ENCODE data around the gene FAM20C. TPM values are rescaled to one million over a fixed set of nuclear protein-coding genes. Genes with fewer than 3 reads are reported as not detected.

The FAM20C gene
- total RNA-seq, 1 donor from 2014 or later, result 29.7 TPM

GRCh38 chr7:159370-160270 lies 32.8 kb upstream of the FAM20C start:
- DNase-seq, result peak; percentile 57

- DNase-seq, result no peak
These were observed 31.2 kb upstream of the FAM20C start for GRCh38 chr7:160958-161725.

DNA sequence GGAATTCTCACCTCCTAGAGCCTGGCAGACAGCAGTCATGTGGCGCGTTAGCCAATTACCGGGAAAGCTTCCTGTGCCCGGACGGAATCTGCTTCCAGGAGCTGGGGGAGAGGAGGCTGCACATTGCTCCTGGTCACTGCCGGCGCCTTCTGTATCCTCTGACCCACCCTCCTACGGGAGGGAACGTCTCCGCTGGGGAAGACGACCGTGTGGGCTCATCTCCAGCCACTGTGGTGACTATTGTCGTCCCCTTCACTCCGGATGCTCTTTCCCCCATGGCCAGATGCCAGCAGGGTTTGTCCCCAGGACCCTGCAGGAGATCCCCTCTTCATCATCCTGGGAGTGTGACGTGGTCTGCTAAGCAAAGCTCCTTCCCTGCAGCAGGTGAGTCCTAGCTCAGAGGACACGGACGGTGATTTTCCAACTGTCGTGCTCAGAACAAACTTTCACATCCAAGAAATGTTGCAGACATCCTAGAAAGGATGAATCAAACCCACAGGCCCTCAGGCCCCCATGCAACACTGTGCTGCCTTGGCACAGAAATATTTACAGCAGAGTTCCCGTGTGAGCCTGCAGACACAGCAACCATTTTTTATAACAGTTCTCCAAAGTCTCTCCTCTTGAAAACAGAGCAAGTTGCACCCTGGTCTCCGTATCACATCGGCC lies 29.6 kb upstream of the FAM20C start:
- DNase-seq, result no peak

- no peak for DNase-seq
These were observed 29.1 kb upstream of the FAM20C start for GRCh38 chr7:163298-163695.

GRCh38 chr7:163971-164881 lies 28.1 kb upstream of the FAM20C start:
- no peak for DNase-seq

GRCh38 chr7:164882-165660 lies 27.3 kb upstream of the FAM20C start:
- no peak for DNase-seq

DNA sequence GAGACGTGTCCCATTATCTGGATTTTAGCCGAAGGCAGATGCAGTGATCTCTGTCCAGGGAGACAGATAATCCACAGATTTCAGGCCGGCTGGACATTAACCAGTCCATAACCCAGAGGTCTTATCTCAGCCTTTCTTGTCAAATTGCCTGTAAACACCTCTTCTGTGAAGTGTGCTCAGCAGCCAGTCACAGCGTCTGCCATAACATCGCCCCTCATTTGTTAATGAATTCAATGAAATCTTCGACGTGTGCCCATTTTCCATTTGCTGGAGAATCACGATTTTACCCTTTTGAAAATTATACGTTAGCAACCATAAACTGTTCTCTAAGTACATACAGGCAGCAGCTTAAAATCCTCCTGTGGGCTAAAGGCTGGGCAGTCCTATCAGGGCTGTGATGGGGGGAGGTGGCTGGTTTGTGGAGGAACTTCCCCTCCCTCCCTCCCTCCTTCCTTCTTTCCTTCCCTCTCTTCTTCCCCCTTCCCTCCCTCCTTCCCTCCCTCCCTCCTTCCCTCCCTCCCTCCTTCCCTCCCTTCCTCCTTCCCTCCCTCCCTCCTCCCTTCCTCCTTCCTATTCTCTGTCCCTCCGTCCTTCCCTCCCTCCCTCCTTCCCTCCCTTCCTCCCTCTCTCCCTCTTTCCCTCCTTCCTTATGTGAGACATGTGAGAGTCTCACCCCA lies 26.6 kb upstream of the FAM20C start:
- no peak for DNase-seq

DNA sequence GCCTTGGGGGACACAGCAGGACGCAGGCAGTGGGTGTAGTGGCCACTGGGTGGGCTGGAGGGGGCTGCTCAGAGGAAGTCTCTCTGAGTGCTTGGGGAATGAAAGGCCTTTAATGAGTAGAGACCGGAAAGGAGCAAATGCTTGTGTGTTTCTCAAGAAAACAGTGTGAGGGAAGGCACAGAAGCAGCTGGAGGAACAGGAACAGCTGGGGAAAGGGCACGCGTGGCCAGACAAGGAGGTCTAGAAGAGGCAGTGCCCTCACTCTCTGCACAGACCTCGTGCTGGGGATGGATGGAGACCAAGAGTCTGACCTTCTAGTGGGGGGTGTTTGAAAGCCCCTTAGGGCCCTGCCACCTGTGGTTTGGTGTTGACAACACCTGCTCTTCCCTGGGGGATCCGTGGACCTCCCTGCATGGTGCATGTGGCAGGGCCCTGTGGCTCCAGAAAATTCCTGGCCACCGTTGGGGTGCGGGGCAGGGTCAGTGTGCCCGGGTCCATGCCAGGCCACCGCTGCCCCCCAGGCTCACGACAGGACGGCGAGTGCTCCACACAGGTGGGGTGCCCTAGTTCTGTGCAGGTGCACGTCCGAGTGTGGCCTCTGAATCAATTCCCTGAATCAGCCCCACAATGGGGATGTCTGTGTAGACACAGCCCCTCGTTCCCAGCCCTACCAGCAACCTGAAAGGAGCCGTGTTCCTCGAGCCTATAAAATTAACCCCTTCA lies 25.9 kb upstream of the FAM20C start:
- DNase-seq, result peak; percentile 65

DNA sequence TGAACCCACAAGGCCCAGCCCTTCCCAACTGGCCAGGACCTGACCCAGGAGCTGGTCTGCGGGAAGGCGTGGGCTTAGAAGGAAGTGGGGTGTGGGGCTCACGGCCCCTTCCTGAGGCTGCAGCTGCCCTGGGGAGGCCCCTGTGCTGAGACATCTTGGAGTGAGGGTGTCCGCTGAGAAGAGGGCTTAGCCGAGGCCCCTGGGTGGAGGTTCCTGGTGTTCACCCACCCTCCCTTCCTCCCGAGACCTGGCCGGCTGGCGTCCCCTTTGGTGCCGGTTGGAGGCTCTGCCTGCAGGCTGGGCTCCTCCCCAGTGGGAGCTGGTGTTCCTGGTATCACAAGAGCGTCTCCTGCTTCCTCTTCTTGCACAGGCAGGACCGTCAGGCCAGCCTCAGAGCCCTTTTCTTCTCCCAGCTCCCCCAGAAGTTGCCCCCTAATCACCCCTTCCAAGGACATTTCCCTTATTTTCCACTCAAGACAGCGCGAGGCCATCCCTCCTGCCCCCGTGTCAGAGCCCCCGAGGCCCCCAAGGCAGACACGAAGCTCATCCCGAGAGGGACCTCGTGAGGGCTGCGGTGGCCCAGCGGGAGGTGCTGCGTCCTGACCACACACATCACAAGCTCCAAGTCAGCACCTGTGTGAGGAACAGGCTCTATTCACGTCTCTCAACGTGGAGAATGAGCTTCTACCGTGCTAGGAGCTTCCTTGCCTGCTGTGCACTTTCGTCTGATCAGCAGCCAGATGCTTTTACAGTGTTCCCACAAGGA lies 25.1 kb upstream of the FAM20C start:
- DNase-seq, result no peak

DNA sequence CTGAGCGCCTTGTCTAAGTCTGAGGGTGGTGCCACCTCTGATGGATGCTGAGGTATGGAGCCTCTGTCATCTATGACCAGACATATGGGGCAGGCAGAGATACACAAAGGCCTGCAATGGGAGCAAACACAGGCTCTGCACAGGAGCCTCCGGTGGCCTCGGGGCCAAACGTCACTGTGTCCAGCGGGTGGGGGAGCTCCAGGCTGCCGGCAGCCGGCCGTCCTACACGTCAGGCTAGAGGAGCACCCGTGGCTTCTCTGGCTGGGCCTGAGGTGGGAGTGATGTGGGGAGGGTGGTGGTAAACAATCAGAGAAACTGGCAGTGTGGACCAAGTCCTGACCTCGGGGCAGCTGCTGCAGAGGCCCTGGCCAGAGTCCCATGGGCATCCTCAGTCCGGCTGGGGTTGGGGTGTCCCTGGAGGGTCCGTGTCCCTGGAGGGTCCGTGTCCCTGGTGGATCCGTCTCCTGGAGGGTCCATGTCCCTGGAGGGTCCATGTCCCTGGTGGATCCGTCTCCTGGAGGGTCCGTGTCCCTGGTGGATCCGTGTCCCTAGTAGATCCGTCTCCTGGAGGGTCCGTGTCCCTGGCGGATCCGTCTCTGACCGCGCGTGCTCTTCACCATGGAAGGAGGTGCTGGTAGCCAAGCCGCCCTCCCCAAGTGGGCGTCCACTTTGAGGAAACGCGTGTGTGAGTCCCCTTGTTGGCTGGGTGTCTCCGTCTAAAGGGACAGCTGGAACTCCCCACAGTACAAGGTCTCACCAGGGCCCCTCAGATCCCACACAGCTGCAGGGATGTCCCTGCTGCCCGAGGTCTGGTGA lies 24.2 kb upstream of the FAM20C start:
- DNase-seq, result no peak

GRCh38 chr7:169276-170172 lies 22.8 kb upstream of the FAM20C start:
- no peak for DNase-seq

GRCh38 chr7:170551-171363 lies 21.6 kb upstream of the FAM20C start:
- no peak for DNase-seq

GRCh38 chr7:171364-171904 lies 20.9 kb upstream of the FAM20C start:
- DNase-seq, result no peak

DNA sequence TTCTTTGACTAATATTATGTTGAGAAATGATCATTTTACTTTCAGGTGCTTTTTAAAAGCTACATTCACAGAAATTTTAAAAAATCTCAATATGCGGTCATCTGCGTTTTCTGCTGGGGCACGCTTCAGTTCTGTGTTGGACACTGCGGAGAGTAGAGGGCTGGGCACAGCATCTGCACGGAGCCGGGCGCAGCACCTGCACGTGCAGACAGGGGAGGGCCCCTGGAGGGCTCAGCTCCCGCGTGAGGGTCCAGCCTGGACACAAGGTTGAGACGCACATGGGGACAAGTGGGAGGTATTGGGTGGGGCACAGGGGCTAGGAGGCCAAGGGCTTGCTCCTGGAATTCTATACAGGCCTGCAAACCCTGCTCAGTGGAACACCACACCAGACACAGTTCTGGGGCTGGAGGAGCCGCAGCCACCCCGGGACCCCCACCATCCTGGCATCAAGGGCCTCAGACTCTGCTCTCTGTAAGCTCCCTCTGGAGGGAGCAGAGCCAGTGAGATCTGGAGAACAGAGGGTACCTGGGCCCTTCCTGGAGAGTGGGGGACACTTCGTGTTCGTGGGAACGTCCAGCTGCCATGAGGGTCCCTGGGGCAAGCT lies 20.4 kb upstream of the FAM20C start:
- DNase-seq, result no peak
